ENCODE measurements around the gene KLRC4.

- TF ChIP-seq POLR2A (IDR thresholded peaks at IDR 0.05; ENCODE audit: low read depth, low read length) (no peak), CTCF (conservative IDR thresholded peaks at IDR 0.05; ENCODE audit: low read depth, low read length) (no peak), SMC3 (IDR thresholded peaks at IDR 0.05; ENCODE audit: low read depth, low read length) (no peak), RCOR1 (IDR thresholded peaks at IDR 0.05; ENCODE audit: insufficient replicate concordance, low read length) (no peak), CEBPB (IDR thresholded peaks at IDR 0.05; ENCODE audit: low read depth, low read length) (no peak)
Measured at GRCh38 chr12:10369557-10370415, 39.8 kb downstream of the KLRC4 start.

All from IMR-90 (cell line).